Measurements from ENCODE around the gene YWHAB.

YWHAB gene

GRCh38 chr20:44956410-44956809 is 70.9 kb downstream of the YWHAB start:
- no peak for DNase-seq

All from T-helper 1 cell (primary cell).